ENCODE measurements around the gene ANAPC7. TPM values are rescaled to one million over a fixed set of nuclear protein-coding genes. Genes with fewer than 3 reads are reported as not detected.

ANAPC7 gene, protein sequence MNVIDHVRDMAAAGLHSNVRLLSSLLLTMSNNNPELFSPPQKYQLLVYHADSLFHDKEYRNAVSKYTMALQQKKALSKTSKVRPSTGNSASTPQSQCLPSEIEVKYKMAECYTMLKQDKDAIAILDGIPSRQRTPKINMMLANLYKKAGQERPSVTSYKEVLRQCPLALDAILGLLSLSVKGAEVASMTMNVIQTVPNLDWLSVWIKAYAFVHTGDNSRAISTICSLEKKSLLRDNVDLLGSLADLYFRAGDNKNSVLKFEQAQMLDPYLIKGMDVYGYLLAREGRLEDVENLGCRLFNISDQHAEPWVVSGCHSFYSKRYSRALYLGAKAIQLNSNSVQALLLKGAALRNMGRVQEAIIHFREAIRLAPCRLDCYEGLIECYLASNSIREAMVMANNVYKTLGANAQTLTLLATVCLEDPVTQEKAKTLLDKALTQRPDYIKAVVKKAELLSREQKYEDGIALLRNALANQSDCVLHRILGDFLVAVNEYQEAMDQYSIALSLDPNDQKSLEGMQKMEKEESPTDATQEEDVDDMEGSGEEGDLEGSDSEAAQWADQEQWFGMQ
- total RNA-seq: 98.9 and 113 TPM in 2 replicates
- long read RNA-seq, transcript ANAPC7-201 (10 exons, 2,200 nt): minor isoform, 35 of 347 reads
- long read RNA-seq, transcript ANAPC7-203 (11 exons, 3,045 nt): major isoform, 261 of 347 reads
- long read RNA-seq, partial matches to known transcripts: 10 of 347 reads
- long read RNA-seq, other reads (novel, unspliced or antisense): 41 of 347 reads

DNA sequence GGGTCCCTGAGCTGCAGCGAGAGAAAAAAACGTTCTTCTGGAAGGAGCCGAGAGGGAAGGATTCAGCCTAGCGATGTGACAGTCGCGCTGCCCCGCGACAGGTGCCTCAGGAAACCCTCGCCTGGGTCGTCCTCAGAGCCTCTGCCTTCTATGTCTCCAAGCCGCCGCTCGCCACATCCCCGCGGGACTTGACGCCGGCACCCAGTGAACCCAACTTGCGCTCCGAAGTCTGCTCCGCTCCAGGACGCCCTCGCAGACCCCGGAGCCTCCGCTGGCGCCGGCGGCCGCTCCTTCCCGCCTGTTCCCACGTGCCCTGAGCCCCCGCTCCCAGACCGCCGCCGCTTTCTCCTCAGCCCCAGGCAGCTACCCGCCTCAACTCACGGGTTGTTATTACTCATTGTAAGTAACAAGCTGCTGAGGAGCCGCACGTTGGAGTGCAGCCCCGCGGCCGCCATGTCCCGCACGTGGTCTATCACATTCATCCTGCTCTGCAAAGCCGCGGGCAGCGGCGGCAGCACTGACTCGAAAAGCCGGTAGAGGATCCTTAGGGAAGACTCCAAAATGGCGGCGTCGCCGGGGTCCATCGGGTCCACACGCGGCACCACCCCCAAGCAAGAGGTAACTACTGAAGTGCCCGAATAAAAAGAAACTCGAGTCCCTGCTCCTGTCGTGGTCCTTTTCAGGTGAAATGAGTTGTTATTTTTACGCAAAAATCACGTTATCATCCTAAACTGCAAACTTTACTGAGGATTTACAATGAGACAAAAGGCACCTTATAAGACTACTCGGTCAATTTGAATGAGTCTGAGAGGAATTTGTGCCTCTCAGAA lies at the start of gene ANAPC7:
Gene ANAPC7, minus strand, starts transcription at position 563 of the 830 bp plus-strand sequence. Its CDS starts 81 bp downstream, at position 482.
- Mint-ChIP-seq H3K27ac (ENCODE audit: unreplicated experiment) (peak within 1 kb of the TSS; percentile 100), H3K4me3 (peak within 1 kb of the TSS; percentile 100), H3K9me3 (no peaks in the 10 kb centered on the region), H3K4me1 (peaks cover 26% of the 10 kb centered on the region), H3K36me3 (ENCODE audit: low read depth) (peaks cover 15% of the 10 kb centered on the region), H3K27me3 (ENCODE audit: low read depth) (no peaks in the 10 kb centered on the region)
- TF ChIP-seq, protein P1, sequence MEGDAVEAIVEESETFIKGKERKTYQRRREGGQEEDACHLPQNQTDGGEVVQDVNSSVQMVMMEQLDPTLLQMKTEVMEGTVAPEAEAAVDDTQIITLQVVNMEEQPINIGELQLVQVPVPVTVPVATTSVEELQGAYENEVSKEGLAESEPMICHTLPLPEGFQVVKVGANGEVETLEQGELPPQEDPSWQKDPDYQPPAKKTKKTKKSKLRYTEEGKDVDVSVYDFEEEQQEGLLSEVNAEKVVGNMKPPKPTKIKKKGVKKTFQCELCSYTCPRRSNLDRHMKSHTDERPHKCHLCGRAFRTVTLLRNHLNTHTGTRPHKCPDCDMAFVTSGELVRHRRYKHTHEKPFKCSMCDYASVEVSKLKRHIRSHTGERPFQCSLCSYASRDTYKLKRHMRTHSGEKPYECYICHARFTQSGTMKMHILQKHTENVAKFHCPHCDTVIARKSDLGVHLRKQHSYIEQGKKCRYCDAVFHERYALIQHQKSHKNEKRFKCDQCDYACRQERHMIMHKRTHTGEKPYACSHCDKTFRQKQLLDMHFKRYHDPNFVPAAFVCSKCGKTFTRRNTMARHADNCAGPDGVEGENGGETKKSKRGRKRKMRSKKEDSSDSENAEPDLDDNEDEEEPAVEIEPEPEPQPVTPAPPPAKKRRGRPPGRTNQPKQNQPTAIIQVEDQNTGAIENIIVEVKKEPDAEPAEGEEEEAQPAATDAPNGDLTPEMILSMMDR (conservative IDR thresholded peaks at IDR 0.05): no peak
- peak; percentile 89 for DNase-seq (ENCODE audit: low read depth, low spot score)

DNA sequence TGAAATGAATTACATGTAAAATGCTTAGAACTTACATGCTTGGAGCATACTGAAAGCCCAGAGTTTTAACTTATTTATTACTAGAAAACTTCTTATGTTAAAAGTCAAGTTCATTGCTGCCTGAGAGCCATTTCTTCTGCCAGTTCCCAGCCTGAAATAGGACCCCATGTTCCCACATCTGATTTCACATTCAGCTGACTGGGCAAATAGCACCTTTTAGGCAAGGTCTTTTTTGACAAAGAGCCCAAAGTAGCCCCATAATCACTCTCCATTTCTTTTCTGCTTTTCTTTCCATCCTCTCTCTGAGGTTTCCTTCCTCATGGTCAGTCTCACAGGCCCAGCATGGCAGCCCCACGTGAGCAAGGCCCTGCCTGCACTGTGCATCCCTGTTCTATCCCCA lies 47.8 kb upstream of the ANAPC7 start:
- H3K4me3 Mint-ChIP-seq: peak overlapping the region; percentile 77
- H3K9me3 Mint-ChIP-seq: no peaks in the 10 kb centered on the region
- no peak overlapping the region for H3K27ac Mint-ChIP-seq (ENCODE audit: unreplicated experiment)
- H3K4me1 Mint-ChIP-seq: peaks cover 24% of the 10 kb centered on the region
- DNase-seq (ENCODE audit: low read depth, low spot score): no peak
- TF ChIP-seq, protein P1 (conservative IDR thresholded peaks at IDR 0.05): no peak
- peaks cover 2% of the 10 kb centered on the region for H3K36me3 Mint-ChIP-seq (ENCODE audit: low read depth)
- H3K27me3 Mint-ChIP-seq (ENCODE audit: low read depth): no peaks in the 10 kb centered on the region

- Mint-ChIP-seq H3K4me3 (peak within 1 kb of the TSS; percentile 100), H3K27ac (ENCODE audit: unreplicated experiment) (peak within 1 kb of the TSS; percentile 98), H3K4me1 (peaks cover 24% of the 10 kb centered on the region), H3K36me3 (ENCODE audit: low read depth) (no peaks in the 10 kb centered on the region), H3K9me3 (no peaks in the 10 kb centered on the region), H3K27me3 (ENCODE audit: low read depth) (no peaks in the 10 kb centered on the region)
- TF ChIP-seq, protein P1 (conservative IDR thresholded peaks at IDR 0.05): peak; percentile 81
- DNase-seq (ENCODE audit: low read depth, low spot score): peak; percentile 92
Measured at GRCh38 chr12:110449799-110450497, 46.4 kb upstream of the ANAPC7 start, which contains the start of gene ARPC3. Gene ARPC3, minus strand, starts transcription at chr12:110450337. Its CDS starts 77 bp downstream, at chr12:110450260.

DNA sequence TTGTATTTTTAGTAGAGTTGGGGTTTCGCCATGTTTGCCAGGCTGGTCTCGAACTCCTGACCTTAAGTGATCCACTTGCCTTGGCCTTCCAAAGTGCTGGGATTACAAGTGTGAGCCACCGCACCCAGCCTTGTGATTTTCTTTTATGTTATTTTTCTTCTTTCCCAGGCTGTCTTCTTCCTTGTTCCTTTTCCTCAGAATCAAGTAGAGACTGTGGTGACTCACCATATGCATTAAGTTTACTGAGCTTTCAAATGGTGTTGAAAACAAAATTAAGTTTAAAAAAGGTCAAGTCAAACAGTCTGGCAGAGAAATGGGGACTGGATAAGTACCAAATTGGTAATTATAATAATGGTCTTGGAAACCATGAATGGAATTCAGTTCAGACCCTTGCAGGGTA lies 40.9 kb upstream of the ANAPC7 start:
- Mint-ChIP-seq H3K27ac (ENCODE audit: unreplicated experiment) (no peak overlapping the region), H3K4me3 (peak overlapping the region; percentile 24), H3K27me3 (ENCODE audit: low read depth) (no peaks in the 10 kb centered on the region), H3K9me3 (no peaks in the 10 kb centered on the region), H3K36me3 (ENCODE audit: low read depth) (no peaks in the 10 kb centered on the region), H3K4me1 (peaks cover 13% of the 10 kb centered on the region)
- DNase-seq (ENCODE audit: low read depth, low spot score): no peak
- TF ChIP-seq, protein P1 (conservative IDR thresholded peaks at IDR 0.05): no peak

Measured in neural crest cell (in vitro differentiated cells).